ENCODE data around the gene ATAD3C. TPM values are rescaled to one million over a fixed set of nuclear protein-coding genes. Genes with fewer than 3 reads are reported as not detected.

The ATAD3C gene
- total RNA-seq, 1 donor from 2014 or later = 0.23 TPM

DNA sequence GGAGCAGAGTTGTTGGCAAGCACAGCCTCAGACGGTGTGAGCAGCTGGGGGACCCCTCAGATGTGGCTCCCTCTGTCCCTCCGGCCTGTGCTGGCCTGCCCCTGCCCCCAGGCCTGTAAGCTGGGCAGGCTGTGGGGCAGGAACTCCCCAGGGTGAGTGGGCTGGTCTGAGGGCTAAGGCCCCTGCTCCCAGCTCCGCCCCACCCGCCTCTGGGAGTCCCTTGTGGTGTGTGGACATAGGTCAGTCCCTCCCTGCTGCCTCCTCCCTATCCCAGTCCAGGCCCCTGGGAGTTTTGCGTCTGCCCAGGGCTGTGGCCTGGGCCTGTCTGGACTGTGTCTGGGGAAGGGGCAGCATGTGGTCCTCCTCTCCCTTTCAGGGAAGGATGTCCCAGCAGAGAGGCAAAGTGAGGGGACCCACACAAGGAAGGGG lies 17.6 kb upstream of the ATAD3C start:
- no peak overlapping the region for H3K27ac Mint-ChIP-seq (ENCODE audit: unreplicated experiment)
- H3K9me3 Mint-ChIP-seq = no peaks in the 10 kb centered on the region
- TF ChIP-seq, protein P1, sequence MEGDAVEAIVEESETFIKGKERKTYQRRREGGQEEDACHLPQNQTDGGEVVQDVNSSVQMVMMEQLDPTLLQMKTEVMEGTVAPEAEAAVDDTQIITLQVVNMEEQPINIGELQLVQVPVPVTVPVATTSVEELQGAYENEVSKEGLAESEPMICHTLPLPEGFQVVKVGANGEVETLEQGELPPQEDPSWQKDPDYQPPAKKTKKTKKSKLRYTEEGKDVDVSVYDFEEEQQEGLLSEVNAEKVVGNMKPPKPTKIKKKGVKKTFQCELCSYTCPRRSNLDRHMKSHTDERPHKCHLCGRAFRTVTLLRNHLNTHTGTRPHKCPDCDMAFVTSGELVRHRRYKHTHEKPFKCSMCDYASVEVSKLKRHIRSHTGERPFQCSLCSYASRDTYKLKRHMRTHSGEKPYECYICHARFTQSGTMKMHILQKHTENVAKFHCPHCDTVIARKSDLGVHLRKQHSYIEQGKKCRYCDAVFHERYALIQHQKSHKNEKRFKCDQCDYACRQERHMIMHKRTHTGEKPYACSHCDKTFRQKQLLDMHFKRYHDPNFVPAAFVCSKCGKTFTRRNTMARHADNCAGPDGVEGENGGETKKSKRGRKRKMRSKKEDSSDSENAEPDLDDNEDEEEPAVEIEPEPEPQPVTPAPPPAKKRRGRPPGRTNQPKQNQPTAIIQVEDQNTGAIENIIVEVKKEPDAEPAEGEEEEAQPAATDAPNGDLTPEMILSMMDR (conservative IDR thresholded peaks at IDR 0.05) = no peak
- DNase-seq (ENCODE audit: low read depth, low spot score) = no peak
- H3K4me1 Mint-ChIP-seq = peaks cover 36% of the 10 kb centered on the region
- H3K27me3 Mint-ChIP-seq (ENCODE audit: low read depth) = peaks cover 35% of the 10 kb centered on the region
- H3K4me3 Mint-ChIP-seq = peak overlapping the region; percentile 38
- H3K36me3 Mint-ChIP-seq (ENCODE audit: low read depth) = no peaks in the 10 kb centered on the region

DNA sequence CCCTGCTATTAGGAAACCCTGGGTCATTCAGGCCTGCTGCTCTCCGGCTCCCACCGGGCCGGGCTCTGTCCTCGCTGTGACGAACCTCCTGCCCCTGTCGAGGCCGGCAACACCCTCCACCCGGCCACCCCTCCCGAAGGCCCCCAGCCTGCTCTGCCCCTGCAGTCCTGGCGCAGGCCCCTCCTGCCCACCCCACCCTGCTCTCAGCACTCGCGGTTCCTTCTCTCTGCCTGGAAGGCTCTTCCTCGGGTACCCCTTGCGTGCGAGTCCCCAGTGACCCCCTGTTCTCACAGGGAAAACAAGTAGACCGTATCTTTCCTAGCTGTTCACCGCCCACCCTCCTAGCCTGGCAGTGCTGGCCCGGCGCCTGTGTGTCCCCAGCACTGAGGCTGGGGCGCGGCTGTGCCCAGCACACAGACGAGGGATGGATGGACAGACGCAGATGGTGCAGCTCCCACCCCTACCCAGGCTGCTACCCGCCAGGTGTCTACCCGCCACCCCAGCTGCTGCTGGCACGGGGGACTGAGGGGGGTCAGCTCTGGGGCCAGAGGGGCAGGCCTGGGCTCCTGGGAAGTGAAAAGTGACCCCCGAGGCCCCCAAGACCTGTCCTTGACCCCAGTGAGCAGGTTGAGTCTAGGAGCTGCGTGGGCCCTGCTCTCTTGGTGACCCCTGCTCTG lies 17.1 kb upstream of the ATAD3C start:
- DNase-seq (ENCODE audit: low read depth, low spot score) = no peak
- Mint-ChIP-seq H3K27ac (ENCODE audit: unreplicated experiment) (peak overlapping the region; percentile 84), H3K27me3 (ENCODE audit: low read depth) (peaks cover 35% of the 10 kb centered on the region), H3K9me3 (no peaks in the 10 kb centered on the region), H3K4me1 (peaks cover 36% of the 10 kb centered on the region), H3K4me3 (peak overlapping the region; percentile 85), H3K36me3 (ENCODE audit: low read depth) (no peaks in the 10 kb centered on the region)
- TF ChIP-seq, protein P1 (conservative IDR thresholded peaks at IDR 0.05) = no peak

DNA sequence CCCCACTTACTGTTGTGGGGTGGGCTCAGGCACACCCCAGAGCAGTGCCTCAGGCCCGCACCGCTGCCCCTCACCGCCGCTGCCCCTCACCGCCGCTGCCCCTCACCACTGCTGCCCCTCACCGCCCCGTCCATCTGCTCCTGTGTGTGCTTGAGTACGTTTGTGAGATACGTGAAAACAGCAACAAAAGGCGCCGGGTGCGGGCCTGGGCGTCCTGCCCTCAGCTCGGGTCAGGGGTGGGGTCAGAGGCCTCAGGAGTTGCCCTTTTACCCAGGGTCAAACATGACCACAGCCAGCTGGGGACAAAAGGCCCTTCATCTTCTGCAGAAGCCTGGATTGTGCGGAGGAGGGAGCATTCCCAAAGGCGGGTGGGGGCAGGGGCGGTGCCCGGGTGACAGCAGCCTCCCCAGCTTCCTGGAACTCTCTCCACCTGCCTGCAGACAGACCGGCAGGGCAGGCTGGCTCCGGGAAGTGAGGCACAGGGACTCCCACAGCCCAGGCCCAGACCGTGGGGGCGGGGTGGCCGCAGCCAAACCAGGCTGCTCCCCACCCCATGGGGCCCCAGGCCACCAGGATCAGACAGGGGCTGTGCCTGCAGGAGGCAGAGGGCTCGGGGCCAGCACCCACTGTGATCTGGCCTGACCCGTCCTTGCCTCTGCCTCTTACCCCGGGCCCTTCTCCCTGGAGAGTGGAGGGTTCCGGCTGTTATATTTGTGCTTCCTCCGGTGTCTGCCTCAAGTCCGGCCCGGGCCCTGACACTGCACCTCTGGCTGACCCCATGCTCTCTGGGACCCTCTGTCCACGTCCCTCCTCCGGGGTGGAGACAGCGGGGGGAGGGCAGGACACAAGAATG lies 16.3 kb upstream of the ATAD3C start:
- H3K36me3 Mint-ChIP-seq (ENCODE audit: low read depth) = no peaks in the 10 kb centered on the region
- peaks cover 35% of the 10 kb centered on the region for H3K27me3 Mint-ChIP-seq (ENCODE audit: low read depth)
- peak; percentile 78 for DNase-seq (ENCODE audit: low read depth, low spot score)
- no peaks in the 10 kb centered on the region for H3K9me3 Mint-ChIP-seq
- H3K27ac Mint-ChIP-seq (ENCODE audit: unreplicated experiment) = no peak overlapping the region
- H3K4me3 Mint-ChIP-seq = peak overlapping the region; percentile 85
- peaks cover 36% of the 10 kb centered on the region for H3K4me1 Mint-ChIP-seq
- TF ChIP-seq, protein P1 (conservative IDR thresholded peaks at IDR 0.05) = no peak

DNA sequence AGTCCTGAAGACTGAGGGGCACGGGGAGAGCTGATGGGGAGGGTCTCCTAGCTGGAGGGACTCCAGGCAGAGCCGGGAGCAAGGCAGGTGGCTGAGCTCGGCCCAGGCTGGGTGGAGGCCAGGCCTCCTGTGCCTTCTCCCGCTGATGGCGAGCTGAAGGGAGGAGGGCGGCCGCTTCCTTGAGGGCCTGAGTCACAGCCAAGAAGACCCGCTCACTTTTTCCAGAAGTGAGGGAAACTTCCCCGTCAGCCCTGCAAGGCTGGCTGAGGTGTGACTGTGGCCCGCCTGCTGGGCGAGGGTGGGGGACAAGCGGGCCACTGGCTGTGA lies 15.7 kb upstream of the ATAD3C start:
- DNase-seq (ENCODE audit: low read depth, low spot score) = peak; percentile 43
- Mint-ChIP-seq H3K4me1 (peaks cover 31% of the 10 kb centered on the region), H3K36me3 (ENCODE audit: low read depth) (no peaks in the 10 kb centered on the region), H3K27ac (ENCODE audit: unreplicated experiment) (no peak overlapping the region), H3K27me3 (ENCODE audit: low read depth) (peaks cover 30% of the 10 kb centered on the region), H3K9me3 (no peaks in the 10 kb centered on the region), H3K4me3 (no peak overlapping the region)
- TF ChIP-seq, protein P1 (conservative IDR thresholded peaks at IDR 0.05) = no peak

DNA sequence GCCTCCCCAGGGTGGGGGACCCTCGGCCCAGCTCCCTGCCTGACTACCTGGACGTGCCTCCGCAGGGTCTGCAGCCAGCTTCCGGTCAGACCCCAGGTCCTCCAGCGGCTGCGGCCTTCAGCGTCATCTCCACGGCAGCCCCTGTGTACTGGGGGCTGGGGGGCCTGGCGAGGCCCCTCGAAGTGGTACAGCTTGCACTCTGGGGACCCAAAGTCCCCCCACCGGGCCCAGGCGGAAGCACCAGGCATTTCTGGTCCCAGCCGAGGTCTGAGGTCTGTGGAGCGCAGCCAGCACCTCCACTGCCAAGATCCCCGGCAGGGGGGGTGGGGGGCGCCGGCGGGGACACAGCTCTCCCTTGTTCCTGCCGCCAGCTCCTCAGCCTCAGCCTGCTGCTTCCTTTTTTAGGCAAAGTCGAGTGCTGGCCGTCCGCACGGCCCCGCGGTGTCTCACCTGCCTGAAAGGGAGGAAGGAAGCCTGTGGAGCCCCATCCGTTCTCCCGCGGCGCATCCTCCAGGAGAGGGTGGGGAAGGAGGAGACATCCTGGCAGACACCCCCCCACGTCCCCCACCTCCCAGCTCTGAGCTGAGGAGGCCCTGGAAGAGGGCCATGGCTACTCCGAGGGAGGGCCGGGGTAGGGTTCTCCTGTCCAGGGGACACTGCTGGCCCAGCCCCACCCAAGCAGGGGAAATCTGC lies 15.2 kb upstream of the ATAD3C start:
- no peaks in the 10 kb centered on the region for H3K9me3 Mint-ChIP-seq
- peaks cover 31% of the 10 kb centered on the region for H3K4me1 Mint-ChIP-seq
- H3K36me3 Mint-ChIP-seq (ENCODE audit: low read depth) = no peaks in the 10 kb centered on the region
- TF ChIP-seq, protein P1 (conservative IDR thresholded peaks at IDR 0.05) = no peak
- no peak for DNase-seq (ENCODE audit: low read depth, low spot score)
- peaks cover 26% of the 10 kb centered on the region for H3K27me3 Mint-ChIP-seq (ENCODE audit: low read depth)
- no peak overlapping the region for H3K27ac Mint-ChIP-seq (ENCODE audit: unreplicated experiment)
- no peak overlapping the region for H3K4me3 Mint-ChIP-seq

Data from neural crest cell (in vitro differentiated cells).